OCI-M2 (cell line): ENCODE measurements around the gene SELENBP1.
"Not testable (repeated sequence)": the region's sequence is repeated elsewhere in the genome, so short reads cannot be mapped to it uniquely, and the experiment has no call there.

Experiments
- DNase-seq: peaks from one replicate; lab custom pipeline; 2025; ENCODE audit not compliant: unreplicated experiment; lab: John Stamatoyannopoulos, UW

The SELENBP1 gene

GRCh38 chr1:151384584-151384983, 12.1 kb upstream of the SELENBP1 start:
- no peak for DNase-seq

GRCh38 chr1:151377150-151377884, 4.8 kb upstream of the SELENBP1 start:
- no peak for DNase-seq

GRCh38 chr1:151373196-151373595, 691 bp upstream of the SELENBP1 start:
- no peak for DNase-seq

GRCh38 chr1:151371370-151372057, 991 bp downstream of the SELENBP1 start:
- no peak for DNase-seq

- peak; percentile 71 for DNase-seq
Measured at GRCh38 chr1:151370211-151370911, 2.1 kb downstream of the SELENBP1 start.

GRCh38 chr1:151369621-151370048, 2.9 kb downstream of the SELENBP1 start:
- no peak for DNase-seq

- no peak for DNase-seq
Measured at GRCh38 chr1:151369302-151369610, 3.2 kb downstream of the SELENBP1 start.

GRCh38 chr1:151368393-151369301, 3.9 kb downstream of the SELENBP1 start:
- DNase-seq, result no peak

- no peak for DNase-seq
Measured at GRCh38 chr1:151367658-151368392, 4.7 kb downstream of the SELENBP1 start.

- no peak for DNase-seq
Measured at GRCh38 chr1:151364996-151365395, 7.5 kb downstream of the SELENBP1 start.

GRCh38 chr1:151362308-151363155, 10.0 kb downstream of the SELENBP1 start:
- DNase-seq, result no peak

GRCh38 chr1:151361883-151362282, 10.6 kb downstream of the SELENBP1 start:
- DNase-seq, result no peak

GRCh38 chr1:151356696-151357095, 15.8 kb downstream of the SELENBP1 start:
- no peak for DNase-seq

- no peak for DNase-seq
Measured at GRCh38 chr1:151352021-151352718, 20.3 kb downstream of the SELENBP1 start.

GRCh38 chr1:151350323-151350722, 22.2 kb downstream of the SELENBP1 start:
- DNase-seq, result not testable (repeated sequence)

GRCh38 chr1:151347523-151348246, 24.8 kb downstream of the SELENBP1 start:
- DNase-seq, result no peak

GRCh38 chr1:151346769-151347522, 25.6 kb downstream of the SELENBP1 start, which contains the start of gene RFX5:
RFX5 (minus strand) TSS chr1:151347252; CDS start chr1:151346320, 932 bp downstream.
- peak; percentile 82 for DNase-seq
